HepG2 (cell line): Measurements from ENCODE around the gene ARHGAP35. TPM values are rescaled to one million over a fixed set of nuclear protein-coding genes. Genes with fewer than 3 reads are reported as not detected.

Experiments
- FOXP4 ChIP-seq: sonication (generic); formaldehyde crosslinking; IDR thresholded peaks from 2 replicates; pipeline ENCODE4 v1.4.0; 2020; ENCODE audit warnings: missing genetic modification reagents
- MED1 ChIP-seq: sonication (generic); formaldehyde crosslinking; IDR thresholded peaks from 2 replicates; pipeline ENCODE4 v1.4.0; 2020; ENCODE audit warnings: missing genetic modification reagents
- PAXIP1 ChIP-seq: sonication (generic); formaldehyde crosslinking; conservative IDR thresholded peaks from 2 replicates; pipeline ENCODE4 v1.4.0; 2020; ENCODE audit warnings: mild to moderate bottlenecking, missing genetic modification reagents, moderate library complexity
- POGK ChIP-seq: sonication (generic); formaldehyde crosslinking; conservative IDR thresholded peaks from 2 replicates; pipeline ENCODE4 v1.8.0; 2022; ENCODE audit warnings: mild to moderate bottlenecking, moderate library complexity, missing genetic modification reagents
- SOX5 ChIP-seq: IDR thresholded peaks from 2 replicates; pipeline ENCODE4 v1.6.1; 2016; ENCODE audit warnings: borderline replicate concordance
- ZNF20 ChIP-seq: sonication (generic); formaldehyde crosslinking; IDR thresholded peaks from 2 replicates; pipeline ENCODE4 v1.4.0; 2020; ENCODE audit warnings: mild to moderate bottlenecking, moderate library complexity, missing genetic modification reagents
- ZNF558 ChIP-seq: sonication (generic); formaldehyde crosslinking; IDR thresholded peaks from 2 replicates; pipeline ENCODE4 v1.9.0; 2022; ENCODE audit warnings: mild to moderate bottlenecking, missing genetic modification reagents, borderline replicate concordance
- ZSCAN21 ChIP-seq: sonication (generic); formaldehyde crosslinking; IDR thresholded peaks from 2 replicates; pipeline ENCODE4 v1.8.0; 2022; ENCODE audit warnings: mild to moderate bottlenecking, missing genetic modification reagents, moderate library complexity, borderline replicate concordance
- polyA plus RNA-seq, 8 experiments: library from polyadenylated mRNA; depleted of rRNA in 3 of 8; stranded (reverse) in 7 of 8; unstranded in 1 of 8; fragments of >200 nt; fragmentation: Illumina TruSeq in 4 of 8; extraction: Trizol in 4 of 8; gene quantifications; 2 replicates each; pipeline versions ENCODE4 v1.2.1 to v1.2.3, GENCODE V29; 2011 to 2016; ENCODE audit warnings: low read depth in 4 of 8, missing spikeins in 1 of 8, mixed read lengths in 1 of 8; ENCODE audit not compliant: insufficient read depth in 1 of 8
- total RNA-seq, 5 experiments: library from RNA; depleted of rRNA; stranded (reverse); fragments of >200 nt; fragmentation: Illumina TruSeq; extraction: Trizol; gene quantifications; 2 replicates each; pipeline ENCODE4 v1.2.3, GENCODE V29; 2016; ENCODE audit warnings: low read depth in 1 of 5
- TF ChIP-seq, protein P1 (sequence below): sonication (generic); formaldehyde crosslinking; IDR thresholded peaks from 2 replicates; pipeline ENCODE4 v1.8.0; 2022; ENCODE audit warnings: low read depth, missing genetic modification reagents
- TF ChIP-seq, protein P2 (sequence below): sonication (generic); formaldehyde crosslinking; IDR thresholded peaks from 2 replicates; pipeline ENCODE4 v1.8.1; 2023; ENCODE audit warnings: mild to moderate bottlenecking, moderate library complexity, missing genetic modification reagents
- TF ChIP-seq, protein P3 (sequence below): sonication (generic); formaldehyde crosslinking; IDR thresholded peaks from 2 replicates; pipeline ENCODE4 v1.5.1; 2020; ENCODE audit warnings: mild to moderate bottlenecking, missing genetic modification reagents, moderate library complexity
- TF ChIP-seq, protein P4 (sequence below): sonication (generic); formaldehyde crosslinking; IDR thresholded peaks from 2 replicates; pipeline ENCODE4 v1.9.0; 2022; ENCODE audit warnings: low read depth, missing genetic modification reagents

The ARHGAP35 gene
- total and polyA plus RNA-seq, 2 of the 13 experiments (the other 11 are each of a cell fraction or from before 2014, with no cell fraction given), result 30.1 to 30.2 TPM

GRCh38 chr19:46821512-46822409, 39.0 kb upstream of the ARHGAP35 start (continued):
- TF ChIP-seq, protein P1, sequence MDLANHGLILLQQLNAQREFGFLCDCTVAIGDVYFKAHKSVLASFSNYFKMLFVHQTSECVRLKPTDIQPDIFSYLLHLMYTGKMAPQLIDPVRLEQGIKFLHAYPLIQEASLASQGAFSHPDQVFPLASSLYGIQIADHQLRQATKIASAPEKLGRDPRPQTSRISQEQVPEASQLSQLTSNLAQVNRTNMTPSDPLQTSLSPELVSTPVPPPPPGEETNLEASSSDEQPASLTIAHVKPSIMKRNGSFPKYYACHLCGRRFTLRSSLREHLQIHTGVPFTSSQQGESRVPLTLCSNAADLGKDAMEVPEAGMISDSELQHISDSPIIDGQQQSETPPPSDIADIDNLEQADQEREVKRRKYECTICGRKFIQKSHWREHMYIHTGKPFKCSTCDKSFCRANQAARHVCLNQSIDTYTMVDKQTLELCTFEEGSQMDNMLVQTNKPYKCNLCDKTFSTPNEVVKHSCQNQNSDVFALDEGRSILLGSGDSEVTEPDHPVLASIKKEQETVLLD, result no peak
- TF ChIP-seq ZNF20 (CRISPR knock-in tag), result 0 out of 2 replicates have a peak, but pooled peaks have one; percentile 27
- TF ChIP-seq, protein P2, sequence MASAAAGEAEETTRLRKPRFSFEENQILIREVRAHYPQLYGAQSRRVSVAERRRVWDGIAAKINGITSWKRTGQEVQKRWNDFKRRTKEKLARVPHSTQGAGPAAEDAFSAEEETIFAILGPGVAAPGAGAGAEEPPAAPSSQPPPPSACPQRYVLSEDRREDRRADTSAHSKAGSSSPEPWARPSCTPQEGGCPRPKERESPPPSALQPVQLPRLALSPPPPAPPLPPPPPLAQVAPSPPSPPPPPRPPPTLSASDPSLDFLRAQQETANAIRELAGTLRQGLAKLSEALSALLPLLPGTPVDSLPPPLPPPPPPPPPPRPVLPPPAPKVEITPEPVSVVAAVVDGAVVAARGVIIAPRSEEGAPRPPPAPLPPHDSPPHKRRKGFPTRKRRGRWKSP (CRISPR knock-in tag), result 0 out of 2 replicates have a peak, but pooled peaks have one; percentile 42
- TF ChIP-seq POGK (CRISPR knock-in tag), result no peak
- TF ChIP-seq PAXIP1 (CRISPR knock-in tag), result peak; percentile 22; the same call in 1 of the 2 replicates
- TF ChIP-seq ZNF558, result no peak
- TF ChIP-seq MED1, result 0 out of 2 replicates have a peak, but pooled peaks have one; percentile 20
- peak; percentile 20; the same call in 1 of the 2 replicates for TF ChIP-seq FOXP4
- 0 out of 2 replicates have a peak, but pooled peaks have one; percentile 11 for TF ChIP-seq SOX5 (CRISPR knock-in tag)
- TF ChIP-seq, protein P3, sequence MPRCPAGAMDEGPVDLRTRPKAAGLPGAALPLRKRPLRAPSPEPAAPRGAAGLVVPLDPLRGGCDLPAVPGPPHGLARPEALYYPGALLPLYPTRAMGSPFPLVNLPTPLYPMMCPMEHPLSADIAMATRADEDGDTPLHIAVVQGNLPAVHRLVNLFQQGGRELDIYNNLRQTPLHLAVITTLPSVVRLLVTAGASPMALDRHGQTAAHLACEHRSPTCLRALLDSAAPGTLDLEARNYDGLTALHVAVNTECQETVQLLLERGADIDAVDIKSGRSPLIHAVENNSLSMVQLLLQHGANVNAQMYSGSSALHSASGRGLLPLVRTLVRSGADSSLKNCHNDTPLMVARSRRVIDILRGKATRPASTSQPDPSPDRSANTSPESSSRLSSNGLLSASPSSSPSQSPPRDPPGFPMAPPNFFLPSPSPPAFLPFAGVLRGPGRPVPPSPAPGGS (CRISPR knock-in tag), result 0 out of 2 replicates have a peak, but pooled peaks have one; percentile 15
- TF ChIP-seq, protein P4, sequence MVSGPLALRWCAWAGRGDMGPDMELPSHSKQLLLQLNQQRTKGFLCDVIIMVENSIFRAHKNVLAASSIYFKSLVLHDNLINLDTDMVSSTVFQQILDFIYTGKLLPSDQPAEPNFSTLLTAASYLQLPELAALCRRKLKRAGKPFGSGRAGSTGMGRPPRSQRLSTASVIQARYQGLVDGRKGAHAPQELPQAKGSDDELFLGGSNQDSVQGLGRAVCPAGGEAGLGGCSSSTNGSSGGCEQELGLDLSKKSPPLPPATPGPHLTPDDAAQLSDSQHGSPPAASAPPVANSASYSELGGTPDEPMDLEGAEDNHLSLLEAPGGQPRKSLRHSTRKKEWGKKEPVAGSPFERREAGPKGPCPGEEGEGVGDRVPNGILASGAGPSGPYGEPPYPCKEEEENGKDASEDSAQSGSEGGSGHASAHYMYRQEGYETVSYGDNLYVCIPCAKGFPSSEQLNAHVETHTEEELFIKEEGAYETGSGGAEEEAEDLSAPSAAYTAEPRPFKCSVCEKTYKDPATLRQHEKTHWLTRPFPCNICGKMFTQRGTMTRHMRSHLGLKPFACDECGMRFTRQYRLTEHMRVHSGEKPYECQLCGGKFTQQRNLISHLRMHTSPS (CRISPR knock-in tag), result peak; percentile 49; the same call in 1 of the 2 replicates
- peak; percentile 21; the same call in 1 of the 2 replicates for TF ChIP-seq ZSCAN21 (CRISPR knock-in tag)
